ENCODE data around the gene DUSP16.
A peak's percentile ranks its signal among the peaks of the same experiment; 100 is the strongest.

The DUSP16 gene

GRCh38 chr12:12562585-12563261 is at the start of gene DUSP16:
DUSP16 (minus strand) TSS chr12:12562863; CDS start chr12:12521098, 41,765 bp downstream.
- no peak for FAIRE-seq
- TF ChIP-seq, protein P1, sequence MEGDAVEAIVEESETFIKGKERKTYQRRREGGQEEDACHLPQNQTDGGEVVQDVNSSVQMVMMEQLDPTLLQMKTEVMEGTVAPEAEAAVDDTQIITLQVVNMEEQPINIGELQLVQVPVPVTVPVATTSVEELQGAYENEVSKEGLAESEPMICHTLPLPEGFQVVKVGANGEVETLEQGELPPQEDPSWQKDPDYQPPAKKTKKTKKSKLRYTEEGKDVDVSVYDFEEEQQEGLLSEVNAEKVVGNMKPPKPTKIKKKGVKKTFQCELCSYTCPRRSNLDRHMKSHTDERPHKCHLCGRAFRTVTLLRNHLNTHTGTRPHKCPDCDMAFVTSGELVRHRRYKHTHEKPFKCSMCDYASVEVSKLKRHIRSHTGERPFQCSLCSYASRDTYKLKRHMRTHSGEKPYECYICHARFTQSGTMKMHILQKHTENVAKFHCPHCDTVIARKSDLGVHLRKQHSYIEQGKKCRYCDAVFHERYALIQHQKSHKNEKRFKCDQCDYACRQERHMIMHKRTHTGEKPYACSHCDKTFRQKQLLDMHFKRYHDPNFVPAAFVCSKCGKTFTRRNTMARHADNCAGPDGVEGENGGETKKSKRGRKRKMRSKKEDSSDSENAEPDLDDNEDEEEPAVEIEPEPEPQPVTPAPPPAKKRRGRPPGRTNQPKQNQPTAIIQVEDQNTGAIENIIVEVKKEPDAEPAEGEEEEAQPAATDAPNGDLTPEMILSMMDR (IDR thresholded peaks at IDR 0.05; ENCODE audit: insufficient read depth, missing control alignments), result no peak
- peak; percentile 41 for DNase-seq (ENCODE audit: insufficient read length, low spot score)

- peak; percentile 31 for DNase-seq (ENCODE audit: insufficient read length, low spot score)
- no peak for FAIRE-seq
- TF ChIP-seq, protein P1 (IDR thresholded peaks at IDR 0.05; ENCODE audit: insufficient read depth, missing control alignments), result no peak
These were observed 49.7 kb upstream of the DUSP16 start for GRCh38 chr12:12612358-12612757.

DNA sequence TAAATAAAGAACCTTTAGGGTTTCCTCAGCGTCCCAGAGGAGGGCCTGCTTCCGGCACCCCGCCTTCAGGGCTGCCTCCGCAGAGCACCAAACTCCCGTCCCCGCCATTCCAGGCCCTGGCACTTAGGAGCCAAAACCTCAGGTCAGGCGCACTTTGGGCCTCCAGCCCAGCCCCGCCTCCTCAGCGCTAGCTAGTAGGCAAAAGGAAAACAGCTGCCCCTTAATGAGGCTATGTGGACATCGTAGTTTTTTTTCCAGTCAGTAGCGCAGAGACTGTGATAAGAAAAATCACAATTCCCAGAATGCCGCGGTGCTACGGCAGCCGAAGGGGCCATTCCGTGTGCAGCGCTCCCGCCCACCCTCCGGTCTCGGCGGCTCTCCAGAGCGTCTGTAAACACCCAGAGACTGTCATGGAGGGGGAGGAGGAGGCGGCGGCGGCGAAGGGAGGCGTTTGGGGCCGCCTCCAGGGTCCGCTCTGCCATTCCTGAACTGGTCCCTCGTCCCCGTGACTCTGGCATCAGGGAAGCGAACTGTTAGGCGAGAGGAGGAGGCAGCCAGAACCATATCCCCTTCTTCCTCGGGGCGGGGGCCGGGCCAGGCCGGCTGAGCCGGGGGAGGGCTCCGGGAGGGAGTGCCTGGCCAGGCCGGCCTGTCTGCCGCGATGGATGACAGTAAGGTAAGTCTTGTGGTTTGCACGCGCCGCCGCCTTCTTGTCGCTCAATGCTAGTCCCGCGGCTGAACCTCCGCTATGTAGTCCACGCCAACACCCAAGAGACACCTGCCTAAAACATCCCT is 49.0 kb upstream of the DUSP16 start, which contains the start of gene CREBL2:
CREBL2 (plus strand) TSS at position 365 of the 795 bp plus-strand sequence; CDS start at position 662, 297 bp downstream.
- DNase-seq (ENCODE audit: insufficient read length, low spot score), result peak; percentile 75
- TF ChIP-seq, protein P1 (IDR thresholded peaks at IDR 0.05; ENCODE audit: insufficient read depth, missing control alignments), result no peak
- FAIRE-seq, result no peak

DNA sequence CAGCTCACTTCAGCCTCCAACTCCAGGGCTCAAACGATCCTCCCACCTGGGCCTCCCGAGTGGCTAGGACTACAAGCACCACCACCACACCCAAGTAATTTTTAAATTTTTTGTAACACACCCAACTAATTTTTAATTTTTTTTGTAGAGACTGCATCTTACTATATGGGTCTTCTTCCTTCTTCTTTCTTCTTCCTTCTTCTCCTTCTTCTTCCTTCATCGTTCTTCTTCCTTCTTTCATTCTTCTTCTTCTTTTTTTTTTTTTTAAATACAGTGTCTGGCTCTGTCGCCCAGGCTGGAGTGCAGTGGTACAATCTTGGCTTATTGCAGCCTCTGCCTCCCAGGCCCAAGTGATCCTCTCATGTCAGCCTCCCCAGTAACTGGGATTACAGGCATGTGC is 48.0 kb upstream of the DUSP16 start:
- TF ChIP-seq, protein P1 (IDR thresholded peaks at IDR 0.05; ENCODE audit: insufficient read depth, missing control alignments), result no peak
- FAIRE-seq (no peak), DNase-seq (ENCODE audit: insufficient read length, low spot score) (no peak)

DNA sequence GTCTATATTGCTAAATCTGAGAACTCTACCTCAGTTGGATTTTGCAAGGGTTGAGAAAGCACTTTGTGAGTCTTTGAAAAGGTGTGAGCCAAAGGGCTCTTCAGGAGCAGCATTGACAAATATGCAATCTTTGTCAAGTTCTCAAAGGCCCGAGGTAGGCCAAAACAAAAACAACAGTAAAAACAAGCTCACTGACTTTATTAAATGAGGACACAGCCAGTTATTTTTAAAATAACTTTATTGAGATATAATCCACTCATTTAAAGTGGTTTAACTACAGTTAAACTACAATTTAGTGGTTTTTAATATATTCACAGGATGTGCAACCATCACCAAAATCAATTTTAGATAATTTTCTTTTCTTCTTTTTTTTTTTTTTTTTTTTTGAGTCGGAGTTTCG is 47.0 kb upstream of the DUSP16 start:
- FAIRE-seq, result no peak
- TF ChIP-seq, protein P1 (IDR thresholded peaks at IDR 0.05; ENCODE audit: insufficient read depth, missing control alignments), result no peak
- no peak for DNase-seq (ENCODE audit: insufficient read length, low spot score)

DNA sequence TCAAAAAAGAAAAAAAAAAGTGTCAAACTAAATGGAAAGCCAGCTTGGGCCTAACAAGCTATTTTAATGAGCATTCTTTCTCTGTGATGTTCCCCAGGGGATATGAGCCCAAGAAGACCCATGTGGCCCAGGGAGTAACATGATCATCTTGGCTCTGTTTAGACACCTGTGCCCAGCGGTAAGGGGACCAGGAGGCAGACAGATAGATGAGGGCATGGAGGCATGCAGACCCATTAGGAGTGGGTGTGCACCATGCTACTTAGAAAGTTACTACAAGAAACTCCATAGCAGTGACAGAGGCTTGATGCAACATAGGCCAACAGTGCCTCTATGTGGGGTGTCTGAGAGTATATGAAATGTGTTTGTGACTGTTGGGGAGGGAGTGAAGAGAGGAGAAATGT is 45.9 kb upstream of the DUSP16 start:
- DNase-seq (ENCODE audit: insufficient read length, low spot score) (no peak), FAIRE-seq (no peak)
- TF ChIP-seq, protein P1 (IDR thresholded peaks at IDR 0.05; ENCODE audit: insufficient read depth, missing control alignments), result peak; percentile 2

All from D721Med (cell line).